Measurements from ENCODE around the gene MOB2.

DNA sequence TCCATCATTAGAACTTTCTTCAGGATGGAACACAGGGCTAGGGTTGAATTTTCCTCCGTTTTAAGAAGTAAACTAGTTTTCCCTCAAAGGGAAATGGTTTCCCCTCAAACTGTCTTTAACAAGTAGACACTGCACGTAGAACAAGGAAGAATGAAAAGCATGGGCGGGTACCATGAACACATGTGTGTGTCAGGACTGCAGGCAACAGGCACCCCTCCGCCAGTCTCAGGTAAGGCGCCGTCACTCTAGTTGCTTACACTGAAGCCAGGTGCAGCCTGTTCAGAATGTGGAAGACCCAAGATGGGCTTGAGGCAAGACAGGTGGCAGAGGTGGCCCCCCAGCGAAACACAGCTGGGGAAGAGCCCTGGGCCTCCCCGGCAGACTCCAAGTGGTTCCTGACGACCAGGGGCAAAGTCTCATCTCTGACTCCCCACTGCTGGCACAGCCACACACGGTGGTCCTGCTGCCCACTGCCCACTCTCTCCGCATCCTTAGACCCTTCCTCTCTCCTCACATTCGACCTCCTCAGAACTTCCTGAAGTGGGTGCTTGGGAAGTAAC lies 25.4 kb upstream of the MOB2 start:
- TF ChIP-seq, protein P1, sequence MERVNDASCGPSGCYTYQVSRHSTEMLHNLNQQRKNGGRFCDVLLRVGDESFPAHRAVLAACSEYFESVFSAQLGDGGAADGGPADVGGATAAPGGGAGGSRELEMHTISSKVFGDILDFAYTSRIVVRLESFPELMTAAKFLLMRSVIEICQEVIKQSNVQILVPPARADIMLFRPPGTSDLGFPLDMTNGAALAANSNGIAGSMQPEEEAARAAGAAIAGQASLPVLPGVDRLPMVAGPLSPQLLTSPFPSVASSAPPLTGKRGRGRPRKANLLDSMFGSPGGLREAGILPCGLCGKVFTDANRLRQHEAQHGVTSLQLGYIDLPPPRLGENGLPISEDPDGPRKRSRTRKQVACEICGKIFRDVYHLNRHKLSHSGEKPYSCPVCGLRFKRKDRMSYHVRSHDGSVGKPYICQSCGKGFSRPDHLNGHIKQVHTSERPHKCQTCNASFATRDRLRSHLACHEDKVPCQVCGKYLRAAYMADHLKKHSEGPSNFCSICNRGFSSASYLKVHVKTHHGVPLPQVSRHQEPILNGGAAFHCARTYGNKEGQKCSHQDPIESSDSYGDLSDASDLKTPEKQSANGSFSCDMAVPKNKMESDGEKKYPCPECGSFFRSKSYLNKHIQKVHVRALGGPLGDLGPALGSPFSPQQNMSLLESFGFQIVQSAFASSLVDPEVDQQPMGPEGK (CRISPR knock-in tag; IDR thresholded peaks at IDR 0.05; ENCODE audit: borderline replicate concordance): no peak
- no peak for TF ChIP-seq ARNTL (CRISPR knock-in tag; IDR thresholded peaks at IDR 0.05; ENCODE audit: borderline replicate concordance, low read depth)
